ENCODE results near the gene HS6ST3. TPM values are rescaled to one million over a fixed set of nuclear protein-coding genes. Genes with fewer than 3 reads are reported as not detected.

HS6ST3 gene
- total and polyA plus RNA-seq, 9 of the 15 experiments (the other 6 are each of a cell fraction or from before 2014, with no cell fraction given), result not detected

DNA sequence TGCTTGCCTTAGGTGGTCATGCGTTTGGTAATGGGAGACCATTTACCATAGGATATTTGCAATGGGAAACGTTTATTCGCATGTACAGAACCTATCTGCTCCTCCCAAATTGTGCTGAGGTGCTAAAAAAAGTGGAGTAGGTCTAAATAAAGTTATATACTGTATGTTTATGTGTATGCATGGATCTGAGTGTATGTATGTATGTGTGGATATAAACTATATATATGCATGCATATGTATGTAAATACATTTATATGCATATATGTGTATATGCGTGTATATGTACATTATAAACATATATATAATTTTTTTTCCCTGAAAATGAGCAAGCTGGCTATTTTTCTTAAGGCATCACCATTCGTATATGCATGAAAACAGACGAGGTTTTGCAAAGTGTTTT, 95.9 kb downstream of the HS6ST3 start:
- H3K79me2 ChIP-seq (ENCODE audit: control insufficient read depth, insufficient read depth, low read length), result no peaks in the 10 kb centered on the region
- H3K9me1 ChIP-seq (ENCODE audit: control insufficient read depth, insufficient read depth, low read length), result no peaks in the 10 kb centered on the region
- no TSS peak for BruUV-seq (replicated peaks)
- WGBS (ENCODE audit: insufficient coverage, low coverage, missing lambda C conversion rate), result 0% methylated on average over 6 of the region's 6 CpGs
- H2AFZ ChIP-seq (ENCODE audit: low read depth, low read length), result no peak overlapping the region
- no peak for TF ChIP-seq TEAD2 (tag; IDR thresholded peaks at IDR 0.05)
- no peak for TF ChIP-seq BCL6 (CRISPR knock-in tag; IDR thresholded peaks at IDR 0.05)
- no peak for TF ChIP-seq NFXL1 (CRISPR knock-in tag; IDR thresholded peaks at IDR 0.05)
- TF ChIP-seq MED1 (CRISPR knock-in tag; IDR thresholded peaks at IDR 0.05; ENCODE audit: borderline replicate concordance), result no peak
- TF ChIP-seq HMG20B (CRISPR knock-in tag; IDR thresholded peaks at IDR 0.05), result no peak
- TF ChIP-seq, protein P1, sequence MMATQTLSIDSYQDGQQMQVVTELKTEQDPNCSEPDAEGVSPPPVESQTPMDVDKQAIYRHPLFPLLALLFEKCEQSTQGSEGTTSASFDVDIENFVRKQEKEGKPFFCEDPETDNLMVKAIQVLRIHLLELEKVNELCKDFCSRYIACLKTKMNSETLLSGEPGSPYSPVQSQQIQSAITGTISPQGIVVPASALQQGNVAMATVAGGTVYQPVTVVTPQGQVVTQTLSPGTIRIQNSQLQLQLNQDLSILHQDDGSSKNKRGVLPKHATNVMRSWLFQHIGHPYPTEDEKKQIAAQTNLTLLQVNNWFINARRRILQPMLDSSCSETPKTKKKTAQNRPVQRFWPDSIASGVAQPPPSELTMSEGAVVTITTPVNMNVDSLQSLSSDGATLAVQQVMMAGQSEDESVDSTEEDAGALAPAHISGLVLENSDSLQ (IDR thresholded peaks at IDR 0.05), result no peak
- no peak for TF ChIP-seq ZBED1 (IDR thresholded peaks at IDR 0.05)
- no peak for TF ChIP-seq NELFE (IDR thresholded peaks at IDR 0.05; ENCODE audit: insufficient read depth, insufficient read length)
- TF ChIP-seq PHB (CRISPR knock-in tag; IDR thresholded peaks at IDR 0.05), result no peak
- TF ChIP-seq, protein P2, sequence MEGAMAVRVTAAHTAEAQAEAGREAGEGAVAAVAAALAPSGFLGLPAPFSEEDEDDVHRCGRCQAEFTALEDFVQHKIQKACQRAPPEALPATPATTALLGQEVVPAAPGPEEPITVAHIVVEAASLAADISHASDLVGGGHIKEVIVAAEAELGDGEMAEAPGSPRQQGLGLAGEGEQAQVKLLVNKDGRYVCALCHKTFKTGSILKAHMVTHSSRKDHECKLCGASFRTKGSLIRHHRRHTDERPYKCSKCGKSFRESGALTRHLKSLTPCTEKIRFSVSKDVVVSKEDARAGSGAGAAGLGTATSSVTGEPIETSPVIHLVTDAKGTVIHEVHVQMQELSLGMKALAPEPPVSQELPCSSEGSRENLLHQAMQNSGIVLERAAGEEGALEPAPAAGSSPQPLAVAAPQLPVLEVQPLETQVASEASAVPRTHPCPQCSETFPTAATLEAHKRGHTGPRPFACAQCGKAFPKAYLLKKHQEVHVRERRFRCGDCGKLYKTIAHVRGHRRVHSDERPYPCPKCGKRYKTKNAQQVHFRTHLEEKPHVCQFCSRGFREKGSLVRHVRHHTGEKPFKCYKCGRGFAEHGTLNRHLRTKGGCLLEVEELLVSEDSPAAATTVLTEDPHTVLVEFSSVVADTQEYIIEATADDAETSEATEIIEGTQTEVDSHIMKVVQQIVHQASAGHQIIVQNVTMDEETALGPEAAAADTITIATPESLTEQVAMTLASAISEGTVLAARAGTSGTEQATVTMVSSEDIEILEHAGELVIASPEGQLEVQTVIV (CRISPR knock-in tag; IDR thresholded peaks at IDR 0.05; ENCODE audit: borderline replicate concordance), result no peak
- TF ChIP-seq, protein P3, sequence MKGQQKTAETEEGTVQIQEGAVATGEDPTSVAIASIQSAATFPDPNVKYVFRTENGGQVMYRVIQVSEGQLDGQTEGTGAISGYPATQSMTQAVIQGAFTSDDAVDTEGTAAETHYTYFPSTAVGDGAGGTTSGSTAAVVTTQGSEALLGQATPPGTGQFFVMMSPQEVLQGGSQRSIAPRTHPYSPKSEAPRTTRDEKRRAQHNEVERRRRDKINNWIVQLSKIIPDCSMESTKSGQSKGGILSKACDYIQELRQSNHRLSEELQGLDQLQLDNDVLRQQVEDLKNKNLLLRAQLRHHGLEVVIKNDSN (CRISPR knock-in tag; IDR thresholded peaks at IDR 0.05), result no peak
- DNase-seq (ENCODE audit: extremely low read depth in 1 of 4, low spot score in 3 of 4) (no peak), FAIRE-seq (no peak), ATAC-seq (no peak)
- H3K4me2 ChIP-seq (ENCODE audit: insufficient read depth, low read length), result no peak overlapping the region
- no peaks in the 10 kb centered on the region for H3K27me3 ChIP-seq (ENCODE audit: control insufficient read depth in 2 of 2, insufficient read depth in 2 of 2, low read length in 2 of 2)
- no peak overlapping the region for H3K9ac ChIP-seq (ENCODE audit: insufficient read depth in 1 of 2, low read depth in 2 of 2, low read length in 2 of 2)
- CTCF ChIA-PET (ENCODE audit: low intra/inter-chr PET ratio), result no interaction called here
- H3K4me1 ChIP-seq (replicated peaks in 1 of 2; ENCODE audit: control insufficient read depth in 2 of 2, insufficient read depth in 2 of 2, low read length in 2 of 2), result no peaks in the 10 kb centered on the region
- in situ Hi-C loops (cut with MboI) (no loop called here), intact Hi-C loops (cut with micrococcal nuclease) (no loop called here)
- POLR2A ChIA-PET, result no interaction called here
- H3K4me3 ChIP-seq, result no peak overlapping the region
- no peaks in the 10 kb centered on the region for H3K9me3 ChIP-seq (replicated peaks; ENCODE audit: control insufficient read depth, insufficient read depth, low read depth, low read length)
- H4K20me1 ChIP-seq (replicated peaks; ENCODE audit: control insufficient read depth, insufficient read depth, low read length), result no peaks in the 10 kb centered on the region
- H3K27ac ChIP-seq (ENCODE audit: extremely low read depth, low read depth, low read length), result no peak overlapping the region
- no peaks in the 10 kb centered on the region for H3K36me3 ChIP-seq (ENCODE audit: control insufficient read depth, insufficient read depth, low read length)
